Activated CD4-positive, CD25-positive, alpha-beta regulatory T cell treated with anti-CD3 and anti-CD28 coated beads, Interleukin-2, amount 50 U/mL, for 24 hours (primary cell): ENCODE data around the gene EIF3J.
"Not testable (repeated sequence)": the region's sequence is repeated elsewhere in the genome, so short reads cannot be mapped to it uniquely, and the experiment has no call there.

Source experiments
- ATAC-seq, 2 donors: fragments of 150-1000 bp; cut with Tn5 transposase; one replicate each; pipeline ENCODE4 v1.10.0; 2021; ENCODE audit warnings: mild to moderate bottlenecking in 1 of 2, moderate library complexity in 1 of 2

The EIF3J gene

GRCh38 chr15:44536962-44537734 is at the start of gene EIF3J:
EIF3J (plus strand) TSS chr15:44537147; CDS start chr15:44537195, 48 bp downstream.
- peak; percentile 95 to 97 for ATAC-seq

- peak; percentile 95 to 98 for ATAC-seq
Measured at GRCh38 chr15:44489464-44489863, 47.5 kb upstream of the EIF3J start.

GRCh38 chr15:44490622-44491021 is 46.3 kb upstream of the EIF3J start:
- no peak for ATAC-seq

GRCh38 chr15:44492040-44492439 is 44.9 kb upstream of the EIF3J start:
- no peak for ATAC-seq

- ATAC-seq = no peak
Measured at GRCh38 chr15:44492672-44493071, 44.3 kb upstream of the EIF3J start.

GRCh38 chr15:44495562-44495961 is 41.4 kb upstream of the EIF3J start:
- no peak for ATAC-seq

GRCh38 chr15:44500555-44500954 is 36.4 kb upstream of the EIF3J start:
- ATAC-seq = peak; percentile 72 to 87

- ATAC-seq = peak; percentile 44 to 67
Measured at GRCh38 chr15:44501768-44502366, 35.1 kb upstream of the EIF3J start.

- no peak for ATAC-seq
Measured at GRCh38 chr15:44516436-44516835, 20.5 kb upstream of the EIF3J start.

- no peak for ATAC-seq
Measured at GRCh38 chr15:44519537-44519936, 17.4 kb upstream of the EIF3J start.

GRCh38 chr15:44525018-44525417 is 11.9 kb upstream of the EIF3J start:
- ATAC-seq = no peak

- ATAC-seq = no peak
Measured at GRCh38 chr15:44527241-44527640, 9.7 kb upstream of the EIF3J start.

GRCh38 chr15:44529864-44530604 is 6.9 kb upstream of the EIF3J start:
- no peak for ATAC-seq

- no peak for ATAC-seq
Measured at GRCh38 chr15:44530653-44531052, 6.3 kb upstream of the EIF3J start.

- not testable (repeated sequence) for ATAC-seq
Measured at GRCh38 chr15:44532275-44532674, 4.7 kb upstream of the EIF3J start.

- no peak for ATAC-seq
Measured at GRCh38 chr15:44532689-44533088, 4.3 kb upstream of the EIF3J start.

- no peak for ATAC-seq
Measured at GRCh38 chr15:44535092-44535491, 1.9 kb upstream of the EIF3J start.

GRCh38 chr15:44535523-44536301 is 1.2 kb upstream of the EIF3J start:
- no peak for ATAC-seq

GRCh38 chr15:44536302-44536961 is 515 bp upstream of the EIF3J start:
- peak; percentile 55 to 56 for ATAC-seq

- no peak for ATAC-seq
Measured at GRCh38 chr15:44537735-44538240, 841 bp downstream of the EIF3J start.

GRCh38 chr15:44541282-44541958 is 4.5 kb downstream of the EIF3J start:
- no peak for ATAC-seq
